NCI-H1930 (cell line): ENCODE data around the gene CALU.

Experiments
- DNase-seq, 2 experiments: peaks; one replicate each; lab custom pipeline; 2025; lab: John Stamatoyannopoulos, UW

CALU gene

DNA sequence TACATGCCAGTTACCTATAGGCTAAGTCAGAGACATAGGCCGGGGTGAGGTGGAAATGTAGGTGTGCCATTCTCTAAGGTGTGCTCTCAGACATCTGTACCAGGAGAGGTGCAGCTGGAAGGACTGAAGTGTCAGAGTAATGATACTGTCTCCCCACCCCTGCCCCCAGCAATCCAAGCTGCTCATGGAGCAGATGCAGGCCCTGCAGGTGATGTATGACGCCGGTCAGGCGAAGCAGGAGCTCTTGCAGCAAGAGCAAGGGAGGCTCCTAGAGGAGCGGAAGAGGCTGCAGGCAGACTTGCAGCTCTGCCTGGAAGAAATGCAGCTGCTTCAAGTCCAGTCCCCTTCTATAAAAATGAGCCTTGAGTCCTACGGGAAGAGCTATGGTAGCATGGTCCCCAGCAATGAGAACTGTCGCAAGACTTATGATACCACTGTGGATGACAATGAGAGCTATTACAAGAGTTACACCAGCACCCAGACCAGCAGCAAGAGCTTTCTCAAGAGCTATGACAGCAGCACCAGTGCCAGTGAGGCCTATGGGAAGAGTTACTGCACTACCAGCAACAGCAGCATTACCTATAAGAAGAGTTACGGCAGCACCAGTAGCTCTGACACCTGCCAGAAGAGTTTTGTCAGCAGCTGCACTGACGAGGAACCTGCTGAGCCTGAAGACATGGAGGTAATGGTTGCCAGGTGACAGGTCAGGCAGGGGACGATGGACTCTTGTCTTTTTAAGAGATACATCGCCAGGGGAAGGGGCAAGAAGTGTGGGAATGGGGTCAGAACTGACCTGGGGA, 72.7 kb downstream of the CALU start:
- no peak for DNase-seq

- DNase-seq, result no peak
Measured at GRCh38 chr7:128812514-128813168, 73.5 kb downstream of the CALU start.

GRCh38 chr7:128814499-128814898, 75.3 kb downstream of the CALU start:
- no peak for DNase-seq

DNA sequence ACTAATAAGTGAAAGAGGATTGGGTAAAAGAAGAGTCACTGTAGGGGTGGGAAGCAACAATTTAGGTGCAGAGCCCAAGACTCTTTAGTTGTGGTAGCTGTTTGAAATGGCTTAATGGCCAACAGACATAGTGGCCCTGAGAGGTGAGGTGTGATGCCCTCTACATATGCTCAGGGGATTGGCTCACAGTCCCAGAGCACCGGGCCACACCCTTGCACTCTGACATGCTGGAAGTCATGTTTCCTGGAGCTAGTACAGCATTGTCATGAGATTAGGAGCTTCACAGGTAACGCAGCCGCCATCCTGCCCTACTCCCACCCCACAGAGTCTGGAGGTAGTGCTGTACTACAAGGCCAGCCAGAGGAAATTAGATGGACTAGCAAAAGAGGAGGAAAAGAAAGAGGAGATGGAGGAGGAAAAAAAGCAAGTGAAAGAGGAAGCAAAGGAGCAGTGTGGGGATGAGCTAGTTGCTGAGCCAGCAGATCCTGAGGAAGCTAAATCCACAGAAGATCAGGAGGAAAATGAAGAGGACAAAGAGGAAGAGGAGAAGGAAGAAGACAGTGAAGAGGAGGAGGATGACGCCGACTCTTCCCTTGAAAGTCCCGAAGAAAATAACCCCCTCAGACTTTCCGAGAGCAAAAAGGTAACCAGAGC, 76.3 kb downstream of the CALU start:
- no peak for DNase-seq

GRCh38 chr7:128818694-128819093, 79.5 kb downstream of the CALU start:
- DNase-seq, result no peak
